NCI-H1694 (cell line): ENCODE results near the gene ZBTB7C.

ENCODE experiments used
- DNase-seq: peaks from one replicate; lab custom pipeline; 2025; lab: John Stamatoyannopoulos, UW

The ZBTB7C gene

DNA sequence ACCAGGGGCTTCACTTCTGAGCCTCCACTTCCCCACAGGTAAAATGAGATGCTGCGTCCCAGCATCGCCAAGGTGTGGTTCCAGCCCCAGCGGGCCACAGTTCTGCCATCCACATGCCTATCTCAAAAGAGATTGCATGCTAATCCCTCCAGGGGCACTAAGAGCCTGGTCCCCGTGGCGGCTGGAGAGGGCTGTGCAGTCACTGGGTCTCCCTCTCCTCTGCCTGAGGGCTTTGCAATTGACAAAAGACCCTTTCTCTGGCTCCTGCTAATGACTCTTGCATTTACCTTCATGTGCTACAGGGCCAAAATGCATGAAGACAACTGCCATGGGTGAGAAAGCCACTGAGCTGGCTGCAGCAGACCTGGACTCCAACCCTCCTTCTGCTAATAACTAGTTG, 18.5 kb downstream of the ZBTB7C start:
- DNase-seq = no peak

GRCh38 chr18:48388478-48388877, 20.7 kb downstream of the ZBTB7C start:
- no peak for DNase-seq

- DNase-seq = no peak
Observed at GRCh38 chr18:48387300-48387699, 21.9 kb downstream of the ZBTB7C start.

DNA sequence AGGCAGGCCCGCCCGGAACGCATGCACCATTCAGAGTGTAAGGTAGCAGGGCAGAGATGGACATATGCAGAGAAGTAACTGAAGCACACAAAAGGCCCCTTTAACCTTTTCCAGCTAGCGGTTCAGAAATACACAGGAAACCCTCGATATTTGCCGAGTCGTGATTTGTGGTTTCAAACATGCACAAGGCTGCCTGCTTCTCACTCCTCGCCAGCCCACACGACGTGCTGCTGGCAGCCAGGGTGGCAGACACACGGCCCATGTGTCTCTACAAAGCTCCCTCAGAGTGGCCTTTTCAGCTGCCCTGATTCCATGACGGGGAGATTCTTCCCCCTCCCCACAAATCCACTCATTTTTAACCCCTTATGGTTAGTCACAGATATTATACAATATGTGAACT, 23.6 kb downstream of the ZBTB7C start:
- no peak for DNase-seq

DNA sequence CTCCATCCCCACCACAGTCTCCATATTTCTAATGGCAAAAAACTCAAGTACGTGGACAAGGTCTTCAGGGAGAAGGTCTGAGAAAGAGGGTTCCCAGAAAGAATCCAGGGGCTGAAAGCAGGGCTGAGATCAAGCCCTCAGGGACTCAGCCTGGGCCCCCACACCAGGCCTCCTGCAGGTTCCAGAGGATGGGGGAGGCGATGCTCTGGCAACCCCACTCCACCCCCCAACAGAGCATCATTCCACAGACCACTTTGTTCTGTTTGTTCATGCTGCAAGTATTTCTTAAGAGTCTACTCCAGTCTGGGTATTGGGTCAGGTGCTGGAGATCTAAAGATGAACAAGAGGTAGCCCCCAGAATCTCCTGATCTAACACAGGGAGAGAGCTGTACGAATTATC, 32.2 kb downstream of the ZBTB7C start:
- no peak for DNase-seq

- no peak for DNase-seq
Observed at GRCh38 chr18:48376406-48376805, 32.8 kb downstream of the ZBTB7C start.

- no peak for DNase-seq
Observed at GRCh38 chr18:48375150-48375800, 33.9 kb downstream of the ZBTB7C start.

GRCh38 chr18:48374423-48375149, 34.6 kb downstream of the ZBTB7C start:
- DNase-seq = no peak

DNA sequence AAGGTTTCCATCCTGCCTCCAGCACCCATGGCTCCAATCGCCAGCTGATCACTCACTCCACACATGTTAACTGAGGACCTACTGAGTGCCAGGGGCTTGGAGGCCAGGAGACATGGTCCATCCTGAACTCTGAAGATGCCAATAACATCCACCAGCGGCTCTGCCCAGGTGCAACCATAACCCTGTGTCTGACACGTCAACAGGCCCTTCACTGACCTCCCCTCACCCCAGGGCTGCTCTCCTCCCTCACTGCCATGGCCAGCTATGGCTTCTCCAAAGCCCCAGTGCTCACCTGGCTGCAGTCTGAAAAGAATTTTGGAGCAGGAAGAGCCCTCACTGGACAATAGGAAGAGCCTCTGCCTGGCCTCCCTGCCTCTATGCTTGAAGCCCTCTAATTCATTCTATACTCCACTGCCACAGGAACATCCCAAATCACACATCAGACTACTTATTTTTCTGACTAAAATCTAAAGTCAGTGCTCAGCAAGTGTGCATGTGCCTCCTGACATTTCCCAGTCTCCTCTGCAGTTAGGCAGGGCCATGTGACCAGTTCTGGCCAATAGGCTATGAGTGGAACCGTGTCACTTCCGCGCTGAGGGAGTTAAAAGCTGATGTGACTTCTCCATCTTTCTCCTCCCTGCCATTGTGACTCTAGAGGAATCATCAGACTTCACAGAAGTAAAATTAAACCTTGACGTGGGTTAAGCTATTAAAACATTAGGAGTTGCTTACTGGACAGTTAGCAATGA, 37.2 kb downstream of the ZBTB7C start:
- no peak for DNase-seq

- no peak for DNase-seq
Observed at GRCh38 chr18:48367557-48367956, 41.6 kb downstream of the ZBTB7C start.

GRCh38 chr18:48365965-48366364, 43.2 kb downstream of the ZBTB7C start:
- no peak for DNase-seq

DNA sequence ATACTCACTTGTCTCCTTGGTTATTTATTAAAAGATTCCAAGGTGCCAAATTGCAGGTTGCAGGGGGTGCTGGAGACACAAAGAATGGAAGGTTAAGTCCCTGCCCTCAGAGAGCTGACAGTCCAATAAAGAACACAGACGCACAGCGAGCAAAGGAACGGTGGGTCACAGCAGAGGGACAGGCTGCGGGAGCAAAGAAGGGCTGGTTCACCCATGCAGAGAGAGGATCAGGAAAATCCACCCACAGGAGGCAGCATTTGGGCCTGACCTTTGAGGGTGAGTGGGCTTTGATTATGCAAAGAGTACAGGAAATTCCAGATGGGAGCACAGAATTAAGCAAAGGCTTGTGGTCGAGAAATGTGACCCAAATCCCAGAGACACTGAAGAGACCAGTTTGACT, 45.0 kb downstream of the ZBTB7C start:
- DNase-seq = no peak

- no peak for DNase-seq
Observed at GRCh38 chr18:48363175-48363574, 46.0 kb downstream of the ZBTB7C start.

- no peak for DNase-seq
Observed at GRCh38 chr18:48361801-48362200, 47.4 kb downstream of the ZBTB7C start.

- DNase-seq = no peak
Observed at GRCh38 chr18:48360376-48361021, 48.7 kb downstream of the ZBTB7C start.

- DNase-seq = no peak
Observed at GRCh38 chr18:48359626-48360025, 49.6 kb downstream of the ZBTB7C start.

DNA sequence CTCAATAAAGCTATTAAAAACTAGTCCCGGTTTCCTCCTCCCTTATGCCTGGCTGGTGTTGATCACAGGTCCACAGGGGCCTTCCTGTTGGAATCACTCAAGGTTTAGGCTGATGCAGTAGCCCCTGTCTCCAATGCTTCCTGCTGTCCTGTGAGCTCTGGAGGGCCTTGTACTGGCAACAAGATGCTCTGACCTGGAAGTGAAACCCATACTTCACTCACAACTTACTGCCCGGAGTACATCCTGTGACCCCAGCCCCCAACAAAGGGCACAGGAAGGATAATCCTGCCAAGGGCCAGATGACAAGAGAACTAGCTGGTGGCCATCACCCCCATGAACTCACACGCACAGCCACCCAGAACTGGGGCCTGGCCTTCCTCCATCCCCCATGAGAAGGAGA, 50.3 kb downstream of the ZBTB7C start:
- no peak for DNase-seq

DNA sequence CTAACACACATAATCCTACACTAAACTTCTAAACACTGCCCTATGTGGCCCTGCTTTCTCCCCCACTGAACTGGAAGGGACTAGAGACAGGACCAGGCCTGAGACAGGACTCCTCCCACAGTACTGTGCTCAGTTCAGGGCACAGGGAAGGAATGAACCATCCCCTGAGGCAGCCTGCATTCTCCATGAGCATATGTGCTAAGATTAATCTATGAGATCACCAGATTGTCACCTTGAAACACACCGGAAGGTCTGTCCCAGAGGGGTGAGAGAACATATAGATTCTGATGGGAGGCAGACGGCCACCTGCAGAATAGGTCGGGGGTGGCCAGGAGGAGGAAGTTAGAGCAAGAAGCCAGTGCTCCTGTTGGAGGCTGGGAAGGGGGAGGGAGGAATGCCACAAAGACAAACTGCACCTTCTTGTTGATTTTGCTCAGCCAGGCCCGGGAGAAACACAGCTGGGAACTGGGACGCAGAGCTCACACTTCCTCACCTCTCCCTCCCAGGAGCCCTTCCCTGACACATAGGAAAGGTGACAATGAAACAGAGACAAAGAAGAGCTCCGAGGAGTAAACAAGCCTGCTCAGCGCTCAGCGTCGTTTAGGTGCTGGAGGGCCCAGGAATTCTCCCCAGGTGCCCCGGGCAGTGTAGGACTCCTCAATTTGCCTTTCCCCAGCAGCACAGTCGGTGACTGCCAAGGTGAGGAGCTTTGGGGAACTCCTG, 52.1 kb downstream of the ZBTB7C start:
- DNase-seq = no peak

GRCh38 chr18:48356151-48356745, 52.9 kb downstream of the ZBTB7C start:
- DNase-seq = no peak

- DNase-seq = no peak
Observed at GRCh38 chr18:48355276-48356115, 53.7 kb downstream of the ZBTB7C start.
